Measurements from ENCODE around the gene RBM22.

DNA sequence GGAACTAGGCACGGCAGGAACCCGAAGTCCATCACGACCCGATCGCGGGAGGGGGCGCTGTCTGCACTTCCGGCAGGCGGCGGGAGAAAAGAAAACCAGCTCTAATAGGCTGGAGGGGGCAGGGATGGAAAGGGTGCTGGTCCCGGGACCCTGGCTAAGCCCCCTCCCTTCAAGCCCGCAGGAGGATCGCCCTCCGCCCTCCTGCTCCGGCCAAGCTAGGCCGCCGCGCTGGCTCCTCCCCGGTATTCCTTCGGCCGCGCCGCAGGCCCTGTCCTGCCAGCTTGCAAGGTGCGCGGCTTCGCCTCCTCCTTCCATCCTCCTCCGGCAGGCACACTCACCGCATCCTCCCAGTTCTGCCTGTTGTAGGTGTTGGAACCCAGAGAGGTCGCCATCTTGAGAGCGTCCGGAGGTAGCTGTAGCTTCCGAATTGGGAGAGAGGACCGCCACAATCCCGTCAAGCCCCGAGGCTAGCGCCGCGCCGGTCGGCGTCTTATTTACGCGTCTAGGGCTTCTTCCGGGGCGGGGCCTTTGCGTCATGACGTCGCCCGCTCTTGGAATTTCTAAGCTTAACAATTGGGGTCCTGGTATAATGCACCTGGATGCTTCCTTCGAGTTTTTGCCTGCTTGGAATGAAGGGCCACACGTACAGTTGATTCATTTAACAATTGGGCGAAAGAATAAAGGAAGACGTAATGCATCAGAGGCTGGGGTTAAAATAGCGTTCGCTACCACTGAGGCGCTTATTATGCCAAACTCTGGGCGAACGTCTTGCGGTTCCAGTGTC lies at the start of gene RBM22:
- TF ChIP-seq CTCF (IDR thresholded peaks at IDR 0.05) (peak; percentile 49 to 75 (median 61)), POLR2A (IDR thresholded peaks at IDR 0.05) (peak; percentile 71 to 83)
